Fibroblast of pulmonary artery (primary cell): Measurements from ENCODE around the gene FIBCD1.

Source experiments
- DNase-seq: peaks from one replicate; pipeline ENCODE4 v3.0.0-alpha.2; 2010; ENCODE audit warnings: low read depth
- H3K4me3 ChIP-seq: replicated peaks from 2 replicates; pipeline ENCODE4 v1.5.1; 2011; ENCODE audit warnings: low read depth, mild to moderate bottlenecking, control low read depth, low read length, moderate library complexity
- TF ChIP-seq, protein P1 (sequence below): IDR thresholded peaks from 2 replicates; pipeline ENCODE4 v1.5.1; 2011; ENCODE audit warnings: mild to moderate bottlenecking, control low read depth, low read length, inconsistent platforms; ENCODE audit errors: missing control alignments

The FIBCD1 gene

DNA sequence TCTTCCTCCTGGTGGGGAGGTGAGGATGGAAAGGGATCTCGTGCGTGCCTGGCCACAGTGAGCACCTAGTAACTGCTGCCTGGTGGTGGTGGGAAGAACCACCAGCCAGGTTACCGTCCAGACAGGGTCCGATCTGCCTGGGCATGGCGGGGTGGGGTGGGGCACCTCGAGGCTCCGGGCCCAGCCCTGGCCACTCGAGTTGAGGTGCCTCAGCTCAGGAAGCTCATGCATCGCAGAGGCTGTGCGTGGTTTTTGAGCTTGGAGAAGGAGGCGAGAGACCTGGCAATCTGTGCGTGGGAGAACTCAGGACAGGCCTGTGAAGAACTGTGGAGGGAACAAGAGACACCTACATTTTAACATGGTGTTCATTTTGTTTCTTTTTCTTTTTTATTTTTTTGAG, 31.0 kb upstream of the FIBCD1 start:
- TF ChIP-seq, protein P1, sequence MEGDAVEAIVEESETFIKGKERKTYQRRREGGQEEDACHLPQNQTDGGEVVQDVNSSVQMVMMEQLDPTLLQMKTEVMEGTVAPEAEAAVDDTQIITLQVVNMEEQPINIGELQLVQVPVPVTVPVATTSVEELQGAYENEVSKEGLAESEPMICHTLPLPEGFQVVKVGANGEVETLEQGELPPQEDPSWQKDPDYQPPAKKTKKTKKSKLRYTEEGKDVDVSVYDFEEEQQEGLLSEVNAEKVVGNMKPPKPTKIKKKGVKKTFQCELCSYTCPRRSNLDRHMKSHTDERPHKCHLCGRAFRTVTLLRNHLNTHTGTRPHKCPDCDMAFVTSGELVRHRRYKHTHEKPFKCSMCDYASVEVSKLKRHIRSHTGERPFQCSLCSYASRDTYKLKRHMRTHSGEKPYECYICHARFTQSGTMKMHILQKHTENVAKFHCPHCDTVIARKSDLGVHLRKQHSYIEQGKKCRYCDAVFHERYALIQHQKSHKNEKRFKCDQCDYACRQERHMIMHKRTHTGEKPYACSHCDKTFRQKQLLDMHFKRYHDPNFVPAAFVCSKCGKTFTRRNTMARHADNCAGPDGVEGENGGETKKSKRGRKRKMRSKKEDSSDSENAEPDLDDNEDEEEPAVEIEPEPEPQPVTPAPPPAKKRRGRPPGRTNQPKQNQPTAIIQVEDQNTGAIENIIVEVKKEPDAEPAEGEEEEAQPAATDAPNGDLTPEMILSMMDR, result no peak

GRCh38 chr9:130965680-130966079, 26.6 kb upstream of the FIBCD1 start:
- DNase-seq, result no peak
- TF ChIP-seq, protein P1, result no peak
- no peak overlapping the region for H3K4me3 ChIP-seq

More for the DNA sequence above, 31.0 kb upstream of the FIBCD1 start:
- no peak overlapping the region for H3K4me3 ChIP-seq
- no peak for DNase-seq

DNA sequence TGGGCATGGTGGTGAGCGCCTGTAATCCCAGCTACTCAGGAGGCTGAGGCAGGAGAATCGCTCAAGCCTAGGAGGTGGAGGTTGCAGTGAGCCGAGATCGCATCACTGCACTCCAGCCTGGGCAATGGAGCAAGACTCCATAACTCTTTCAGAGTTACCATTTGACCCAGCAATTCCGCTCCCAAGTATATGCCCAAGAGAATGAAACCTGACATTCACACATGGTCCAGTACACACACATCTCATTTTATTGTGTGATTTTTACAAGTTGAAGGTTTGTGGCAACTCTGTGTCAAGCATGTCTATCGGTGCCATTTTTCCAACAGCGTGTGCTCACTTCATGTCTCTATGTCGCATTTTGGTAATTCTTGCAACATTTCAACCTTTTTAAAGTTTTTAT, 24.9 kb upstream of the FIBCD1 start:
- TF ChIP-seq, protein P1, result no peak
- DNase-seq, result no peak
- no peak overlapping the region for H3K4me3 ChIP-seq

DNA sequence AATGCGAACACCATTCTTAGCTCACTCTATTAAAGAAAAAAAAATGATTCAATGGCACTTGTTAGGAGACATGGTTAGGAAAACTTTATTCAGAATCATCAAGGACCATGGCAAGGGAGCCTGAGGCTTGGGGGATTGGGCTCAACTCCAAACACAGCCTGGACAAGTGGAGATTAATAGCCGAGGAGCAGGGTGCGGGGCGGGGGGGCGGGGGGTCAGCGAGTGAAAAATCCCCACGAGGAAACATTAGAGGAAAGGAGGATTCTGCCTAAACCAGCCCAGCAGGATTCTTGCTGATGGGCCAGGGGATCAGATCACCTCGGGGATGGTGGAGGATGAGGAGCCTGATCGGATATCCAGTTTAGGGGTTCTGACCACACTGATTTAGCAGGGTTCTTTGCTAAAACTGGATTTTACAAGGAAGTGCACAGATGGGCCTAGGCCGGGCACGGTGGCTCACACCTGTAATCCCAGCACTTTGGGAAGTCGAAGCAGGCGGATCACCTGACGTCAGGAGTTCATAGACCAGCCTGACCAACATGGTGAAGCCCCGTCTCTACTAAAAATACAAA, 24.4 kb upstream of the FIBCD1 start:
- TF ChIP-seq, protein P1, result no peak
- no peak overlapping the region for H3K4me3 ChIP-seq
- no peak for DNase-seq

GRCh38 chr9:130962418-130963316, 23.6 kb upstream of the FIBCD1 start:
- H3K4me3 ChIP-seq, result no peak overlapping the region
- TF ChIP-seq, protein P1, result no peak
- peak; percentile 93 for DNase-seq

DNA sequence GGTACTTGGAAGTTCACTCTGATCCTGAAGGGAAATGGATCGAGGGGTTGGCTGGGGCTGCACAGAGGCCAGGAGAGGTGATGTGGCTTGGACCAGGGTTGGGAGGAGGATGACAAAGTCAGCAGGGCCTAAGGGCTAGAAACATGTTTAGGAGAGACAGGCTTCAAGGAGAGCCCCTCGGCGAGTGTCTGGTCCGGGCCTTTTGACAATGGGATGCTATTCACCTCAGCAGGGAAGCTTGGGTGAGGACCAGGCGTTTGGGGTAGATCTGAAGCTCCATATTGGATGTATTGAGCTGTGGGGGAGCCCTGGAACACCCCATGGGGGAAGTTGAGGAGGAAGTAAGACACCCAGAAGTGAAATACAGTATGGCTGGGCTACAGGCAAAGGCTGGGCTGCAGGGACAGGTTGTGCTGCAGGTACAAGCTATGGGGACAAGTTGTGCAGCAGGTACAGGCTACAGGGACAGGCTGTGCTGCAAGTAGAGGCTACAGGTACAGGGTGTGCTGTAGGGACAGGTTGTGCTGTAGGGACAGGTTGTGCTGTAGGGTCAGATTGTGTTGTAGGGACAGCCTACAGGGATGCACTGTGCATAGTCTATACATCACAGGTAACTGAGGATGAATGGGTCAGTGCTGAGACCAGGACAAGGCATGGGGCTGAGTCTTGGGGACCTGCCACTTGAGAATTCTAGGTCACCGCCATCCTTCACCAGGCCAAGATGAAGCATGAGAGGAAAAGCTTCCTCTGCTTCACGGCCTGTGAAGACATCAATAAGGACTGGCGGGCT, 22.7 kb upstream of the FIBCD1 start:
- TF ChIP-seq, protein P1, result no peak
- DNase-seq, result no peak
- H3K4me3 ChIP-seq, result no peak overlapping the region
